Omental fat pad (tissue), 4 donors: ENCODE results near the gene LYZ. TPM values are rescaled to one million over a fixed set of nuclear protein-coding genes. Genes with fewer than 3 reads are reported as not detected.

Experiments used
- ATAC-seq: fragments of 150-250 bp; one replicate; pipeline ENCODE4 v1.9.1; 2016; ENCODE audit warnings: mild to moderate bottlenecking, moderate library complexity; ENCODE audit not compliant: low FRiP score
- DNase-seq: peaks from one replicate; pipeline ENCODE4 v3.0.0-alpha.2; 2019; ENCODE audit warnings: low spot score
- CTCF ChIP-seq, 3 donors: fragments of 450-650 bp; IDR thresholded peaks; one replicate each; pipeline ENCODE4 v1.5.1; 2016 to 2017; ENCODE audit warnings: antibody characterized with exemption in 3 of 3, mild to moderate bottlenecking in 3 of 3, moderate library complexity in 2 of 3
- total RNA-seq, 4 donors: library from RNA; depleted of rRNA; stranded (reverse); fragments of >200 nt; gene quantifications; one replicate each; pipeline ENCODE4 v1.1.0, GENCODE V29; 2016

LYZ gene
- total RNA-seq, 4 donors from 2014 or later: 39.8 to 214 (median 94.1) TPM

DNA sequence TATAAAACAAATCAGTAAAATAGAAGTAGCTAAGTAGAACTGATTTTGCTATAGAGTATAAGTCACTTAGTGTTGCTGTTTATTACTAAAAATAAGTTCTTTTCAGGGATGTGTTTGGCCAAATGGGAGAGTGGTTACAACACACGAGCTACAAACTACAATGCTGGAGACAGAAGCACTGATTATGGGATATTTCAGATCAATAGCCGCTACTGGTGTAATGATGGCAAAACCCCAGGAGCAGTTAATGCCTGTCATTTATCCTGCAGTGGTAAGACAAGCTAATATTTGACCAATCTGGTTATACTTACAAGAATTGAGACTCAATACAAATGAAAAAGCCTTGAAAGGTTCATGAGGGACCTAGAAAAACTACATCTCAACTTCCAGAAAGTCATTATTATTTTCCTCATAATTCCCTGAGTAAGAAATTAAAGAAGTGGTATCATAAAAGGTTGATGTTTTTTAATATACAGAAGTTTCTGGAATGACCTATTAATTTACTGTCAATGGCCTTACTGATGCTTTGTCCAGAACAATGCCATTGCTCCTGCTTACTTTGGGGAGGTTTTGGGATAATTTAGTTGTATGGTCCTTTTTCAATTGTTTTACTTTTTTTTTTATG, 1.9 kb downstream of the LYZ start:
- no peak for TF ChIP-seq CTCF (IDR thresholded peaks at IDR 0.05)
- DNase-seq: no peak
- no peak for ATAC-seq

DNA sequence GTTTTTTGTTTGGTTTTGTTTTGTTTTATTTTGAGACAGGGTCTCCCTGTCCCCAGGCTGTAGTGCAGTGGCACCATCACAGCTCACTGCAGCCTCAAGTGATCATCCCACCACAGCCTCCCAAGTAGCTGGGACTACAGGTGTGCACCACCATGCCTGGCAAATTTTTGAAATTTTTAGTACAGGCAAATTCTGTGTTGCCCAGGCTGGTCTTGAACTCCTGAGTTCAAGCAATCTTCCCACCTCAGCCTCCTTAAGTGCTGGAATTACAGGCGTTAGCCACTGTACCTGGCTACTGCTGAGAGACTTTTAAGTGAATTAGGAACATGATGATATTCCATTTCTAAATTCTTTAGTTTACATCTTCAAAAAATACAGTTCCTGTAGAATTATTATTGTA, 2.6 kb downstream of the LYZ start:
- no peak for DNase-seq
- no peak for ATAC-seq
- no peak for TF ChIP-seq CTCF (IDR thresholded peaks at IDR 0.05)

DNA sequence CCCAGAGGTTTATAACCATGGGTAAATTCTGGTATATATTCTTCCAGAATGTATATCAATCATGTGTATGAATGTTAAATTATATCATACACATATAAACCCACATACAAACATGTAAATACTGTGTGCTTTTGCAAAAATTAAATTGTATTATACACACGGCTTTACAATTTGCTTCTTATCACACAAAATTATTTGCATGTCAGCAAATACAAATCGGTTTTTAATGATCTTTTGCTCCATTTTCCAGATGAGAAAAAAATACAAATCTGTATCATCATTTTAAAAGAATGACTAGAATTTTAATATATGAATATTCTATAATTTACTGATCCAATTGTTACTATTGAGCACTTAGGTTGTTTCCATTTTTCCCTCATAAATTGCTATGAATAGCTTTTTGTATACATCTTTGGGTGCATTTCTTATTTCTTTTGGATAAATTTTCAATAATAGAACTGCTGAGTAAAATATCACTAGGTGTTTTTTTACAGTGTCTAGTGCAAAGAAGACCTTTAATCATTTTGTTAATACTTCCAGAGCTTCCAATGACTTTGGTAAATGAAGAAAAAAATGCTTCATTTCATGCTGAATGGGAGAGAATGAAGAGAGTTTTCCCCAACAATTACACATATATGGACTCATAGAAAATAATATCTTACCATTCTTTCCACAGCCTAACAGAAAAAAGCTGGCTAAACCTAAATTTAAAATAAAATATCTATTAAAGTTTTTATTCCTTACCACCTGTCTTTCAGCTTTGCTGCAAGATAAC, 3.5 kb downstream of the LYZ start:
- DNase-seq: no peak
- TF ChIP-seq CTCF (IDR thresholded peaks at IDR 0.05): no peak
- ATAC-seq: no peak

- no peak for TF ChIP-seq CTCF (IDR thresholded peaks at IDR 0.05)
- DNase-seq (no peak), ATAC-seq (no peak)
Observed at GRCh38 chr12:69352904-69353303, 4.7 kb downstream of the LYZ start.

DNA sequence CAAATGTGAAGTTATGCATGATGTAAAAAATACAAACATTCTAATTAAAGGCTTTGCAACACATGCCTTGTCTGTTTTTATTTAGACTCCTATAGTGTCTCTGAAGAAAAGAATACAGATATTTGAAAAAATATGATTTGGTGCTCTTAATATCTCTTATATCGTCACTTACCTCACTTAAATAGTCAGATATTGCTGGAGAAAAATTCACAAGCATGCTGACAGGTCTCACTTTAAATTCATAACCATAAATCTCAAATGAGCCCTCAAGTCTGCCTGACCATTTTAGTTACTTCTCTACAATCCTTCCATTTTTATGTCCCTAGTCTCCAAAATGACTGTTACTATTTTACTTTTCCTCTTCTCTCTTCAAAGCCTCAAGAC, 6.0 kb downstream of the LYZ start:
- DNase-seq (no peak), ATAC-seq (no peak)
- TF ChIP-seq CTCF (IDR thresholded peaks at IDR 0.05): no peak

DNA sequence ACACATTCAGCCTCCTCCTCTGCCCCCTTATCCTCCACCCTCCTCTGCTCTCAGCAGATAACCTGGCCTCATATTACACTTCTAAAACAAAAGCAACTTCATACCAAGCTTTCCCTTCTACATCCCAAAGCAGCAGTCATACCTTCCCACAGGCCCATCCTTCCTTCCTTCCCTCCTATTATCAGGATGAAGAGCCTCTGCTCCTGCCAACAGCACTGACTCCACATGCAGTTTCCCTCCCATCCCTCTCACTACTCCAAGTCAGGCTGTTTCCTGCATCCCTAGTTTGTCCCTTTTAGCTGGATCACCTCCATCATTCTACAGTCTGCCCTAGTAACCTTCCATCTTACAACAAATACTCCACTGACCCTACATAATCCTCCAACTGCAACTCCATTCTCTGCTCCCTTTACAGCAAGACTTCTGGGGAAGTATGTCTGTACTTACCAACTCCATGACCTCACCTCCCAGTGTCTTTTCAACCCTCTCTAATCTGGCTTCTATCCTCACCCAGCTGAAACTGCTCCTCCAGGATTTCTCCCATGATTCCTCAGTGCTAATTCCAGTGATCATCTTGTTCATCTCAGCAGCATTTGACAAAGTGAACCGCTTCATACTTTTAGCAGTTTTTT, 6.5 kb downstream of the LYZ start:
- DNase-seq (no peak), ATAC-seq (no peak)
- TF ChIP-seq CTCF (IDR thresholded peaks at IDR 0.05): no peak
